ENCODE measurements around the gene POU2F1. TPM values are rescaled to one million over a fixed set of nuclear protein-coding genes. Genes with fewer than 3 reads are reported as not detected.

POU2F1 gene
- total and polyA plus RNA-seq, 12 donors = 3.2 to 52.5 (median 12.6) TPM

DNA sequence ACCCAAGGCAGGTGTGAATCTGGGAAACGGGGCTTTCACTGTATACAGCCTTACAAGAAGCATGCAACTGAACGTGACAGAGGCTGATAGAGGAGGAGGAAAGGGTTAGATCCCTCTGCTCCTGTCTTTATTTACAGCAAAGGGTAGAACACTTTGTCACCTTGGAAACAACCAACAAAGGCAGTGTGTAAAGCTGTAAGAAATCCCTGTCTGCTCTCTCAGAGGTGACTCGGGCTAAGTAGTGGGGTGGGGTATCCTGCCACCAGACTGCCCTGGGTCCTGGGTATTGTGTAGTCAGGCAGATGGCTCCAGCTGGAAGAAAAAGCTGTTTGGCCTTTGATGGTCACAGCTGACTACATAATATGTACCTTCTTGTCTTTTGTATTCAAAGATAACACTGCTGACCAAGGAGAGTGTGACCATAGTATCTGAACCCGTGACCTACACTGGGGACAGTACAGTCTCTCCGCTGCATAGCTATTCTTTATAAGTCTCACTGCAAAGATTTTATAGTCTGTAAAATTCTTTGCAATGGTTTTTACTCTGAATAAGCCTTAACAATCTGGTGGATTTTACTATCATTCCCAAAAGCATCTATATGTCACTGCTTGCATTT is 22.1 kb upstream of the POU2F1 start:
- no peak for DNase-seq
- Histone ChIP-seq H3K27ac (no peak overlapping the region), H3K4me1 (replicated peaks in 1 of 2) (no peaks in the 10 kb centered on the region), H3K36me3 (replicated peaks in 1 of 2) (no peaks in the 10 kb centered on the region), H3K27me3 (no peaks in the 10 kb centered on the region), H3K4me3 (no peak overlapping the region), H3K9me3 (replicated peaks in 1 of 3) (no peaks in the 10 kb centered on the region)
- TF ChIP-seq, protein P1, sequence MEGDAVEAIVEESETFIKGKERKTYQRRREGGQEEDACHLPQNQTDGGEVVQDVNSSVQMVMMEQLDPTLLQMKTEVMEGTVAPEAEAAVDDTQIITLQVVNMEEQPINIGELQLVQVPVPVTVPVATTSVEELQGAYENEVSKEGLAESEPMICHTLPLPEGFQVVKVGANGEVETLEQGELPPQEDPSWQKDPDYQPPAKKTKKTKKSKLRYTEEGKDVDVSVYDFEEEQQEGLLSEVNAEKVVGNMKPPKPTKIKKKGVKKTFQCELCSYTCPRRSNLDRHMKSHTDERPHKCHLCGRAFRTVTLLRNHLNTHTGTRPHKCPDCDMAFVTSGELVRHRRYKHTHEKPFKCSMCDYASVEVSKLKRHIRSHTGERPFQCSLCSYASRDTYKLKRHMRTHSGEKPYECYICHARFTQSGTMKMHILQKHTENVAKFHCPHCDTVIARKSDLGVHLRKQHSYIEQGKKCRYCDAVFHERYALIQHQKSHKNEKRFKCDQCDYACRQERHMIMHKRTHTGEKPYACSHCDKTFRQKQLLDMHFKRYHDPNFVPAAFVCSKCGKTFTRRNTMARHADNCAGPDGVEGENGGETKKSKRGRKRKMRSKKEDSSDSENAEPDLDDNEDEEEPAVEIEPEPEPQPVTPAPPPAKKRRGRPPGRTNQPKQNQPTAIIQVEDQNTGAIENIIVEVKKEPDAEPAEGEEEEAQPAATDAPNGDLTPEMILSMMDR (IDR thresholded peaks at IDR 0.05) = no peak
- TF ChIP-seq POLR2A (IDR thresholded peaks at IDR 0.05) = no peak
- 67 to 78% (median 72%) methylated on average over 5 of the region's 5 CpGs for WGBS, 4 donors
- intact Hi-C loops (cut with DNase I) = no loop called here

DNA sequence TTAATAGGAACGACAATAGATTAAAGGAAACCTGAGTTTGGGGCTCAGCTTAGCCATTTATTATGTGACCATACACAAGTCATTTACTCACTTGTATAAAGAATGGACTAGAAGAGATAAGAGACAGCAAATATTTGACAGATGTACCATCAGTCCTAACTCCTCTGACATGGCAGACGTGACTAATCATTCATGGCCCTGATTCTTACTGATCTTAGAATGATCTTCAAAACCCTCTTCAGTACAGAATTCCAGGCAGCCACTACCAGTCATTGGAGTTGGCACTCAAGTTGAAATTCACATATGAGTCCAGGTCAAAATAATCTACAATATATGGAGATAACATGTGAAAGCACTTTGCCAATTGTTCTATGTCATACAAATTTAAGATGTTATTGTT is 21.0 kb upstream of the POU2F1 start:
- H3K4me1 ChIP-seq (replicated peaks in 1 of 2) = no peaks in the 10 kb centered on the region
- no peaks in the 10 kb centered on the region for H3K27me3 ChIP-seq
- DNase-seq = no peak
- no peaks in the 10 kb centered on the region for H3K36me3 ChIP-seq (replicated peaks in 1 of 2)
- no peak overlapping the region for H3K27ac ChIP-seq
- no peak overlapping the region for H3K4me3 ChIP-seq
- H3K9me3 ChIP-seq (replicated peaks in 1 of 3) = no peaks in the 10 kb centered on the region
- TF ChIP-seq POLR2A (IDR thresholded peaks at IDR 0.05) = no peak
- TF ChIP-seq, protein P1 (IDR thresholded peaks at IDR 0.05) = no peak
- intact Hi-C loops (cut with DNase I) = no loop called here
- WGBS, 4 donors = 73 to 91% (median 87%) methylated on average over 2 of the region's 2 CpGs

DNA sequence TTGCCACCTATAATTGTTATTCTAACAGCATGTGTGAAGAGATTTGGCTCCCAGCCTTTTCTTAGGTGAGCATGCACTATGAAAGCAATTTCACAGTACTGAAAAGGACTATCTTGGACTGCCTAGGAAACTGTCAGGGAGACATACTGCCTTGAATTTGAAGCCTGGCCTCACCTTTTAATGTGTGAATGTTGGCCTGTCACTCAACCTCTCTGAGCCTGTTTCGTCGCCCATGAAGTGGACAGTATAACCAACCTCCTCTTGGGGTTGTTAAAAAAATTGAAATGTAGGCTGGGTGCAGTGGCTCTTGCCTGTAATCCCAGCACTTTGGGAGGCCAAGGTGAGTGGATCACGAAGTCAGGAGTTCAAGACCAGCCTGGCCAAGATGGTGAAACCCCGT is 20.4 kb upstream of the POU2F1 start:
- no peak overlapping the region for H3K4me3 ChIP-seq
- H3K36me3 ChIP-seq (replicated peaks in 1 of 2) = no peaks in the 10 kb centered on the region
- TF ChIP-seq, protein P1 (IDR thresholded peaks at IDR 0.05) = no peak
- H3K27ac ChIP-seq = no peak overlapping the region
- H3K4me1 ChIP-seq (replicated peaks in 1 of 2) = no peaks in the 10 kb centered on the region
- no peak for DNase-seq
- no peaks in the 10 kb centered on the region for H3K9me3 ChIP-seq (replicated peaks in 1 of 3)
- intact Hi-C loops (cut with DNase I) = no loop called here
- WGBS, 4 donors = 83 to 92% (median 86%) methylated on average over 4 of the region's 4 CpGs
- no peaks in the 10 kb centered on the region for H3K27me3 ChIP-seq

DNA sequence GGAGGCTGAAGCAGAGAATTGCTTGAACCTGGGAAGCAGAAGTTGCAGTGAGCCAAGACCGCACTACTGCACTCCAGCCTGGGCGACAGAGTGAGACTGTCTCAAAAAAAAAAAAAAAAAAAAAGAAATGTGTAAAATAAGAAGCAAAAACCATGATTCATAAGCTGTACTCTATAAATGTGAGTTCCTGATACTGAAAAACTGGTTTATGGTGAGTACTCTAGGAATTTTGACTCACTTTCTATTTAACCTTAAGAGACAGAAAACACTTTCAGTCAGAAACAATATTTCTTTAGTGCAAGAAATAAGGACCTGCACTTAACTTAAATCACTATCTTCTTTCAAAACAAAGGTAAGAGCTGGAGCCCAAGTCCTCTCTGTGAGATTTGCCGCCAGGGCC is 19.9 kb upstream of the POU2F1 start:
- intact Hi-C loops (cut with DNase I) = no loop called here
- Histone ChIP-seq H3K4me3 (no peak overlapping the region), H3K27me3 (no peaks in the 10 kb centered on the region), H3K9me3 (replicated peaks in 1 of 3) (no peaks in the 10 kb centered on the region), H3K27ac (no peak overlapping the region), H3K36me3 (replicated peaks in 1 of 2) (no peaks in the 10 kb centered on the region), H3K4me1 (replicated peaks in 1 of 2) (no peaks in the 10 kb centered on the region)
- 94 to 100% (median 96%) methylated on average over 3 of the region's 3 CpGs for WGBS, 4 donors
- DNase-seq = no peak
- TF ChIP-seq, protein P1 (IDR thresholded peaks at IDR 0.05) = no peak
- TF ChIP-seq POLR2A (IDR thresholded peaks at IDR 0.05) = no peak

All from adrenal gland (tissue), 12 donors.